NCI-H524 (cell line): ENCODE measurements around the gene LRRC27.
"Not testable (repeated sequence)": the region's sequence is repeated elsewhere in the genome, so short reads cannot be mapped to it uniquely, and the experiment has no call there.

Experiments used
- DNase-seq, 2 experiments: peaks; one replicate each; lab custom pipeline; 2025; lab: John Stamatoyannopoulos, UW

Gene LRRC27

GRCh38 chr10:132337854-132338253 lies 5.9 kb downstream of the LRRC27 start:
- not testable (repeated sequence) for DNase-seq

- no peak for DNase-seq
These were observed 6.9 kb downstream of the LRRC27 start for GRCh38 chr10:132338876-132339275.

- DNase-seq, result no peak
These were observed 7.3 kb downstream of the LRRC27 start for GRCh38 chr10:132339276-132339675.

- DNase-seq, result no peak
These were observed 9.0 kb downstream of the LRRC27 start for GRCh38 chr10:132341017-132341416.

- no peak for DNase-seq
These were observed 9.8 kb downstream of the LRRC27 start for GRCh38 chr10:132341781-132342180.

DNA sequence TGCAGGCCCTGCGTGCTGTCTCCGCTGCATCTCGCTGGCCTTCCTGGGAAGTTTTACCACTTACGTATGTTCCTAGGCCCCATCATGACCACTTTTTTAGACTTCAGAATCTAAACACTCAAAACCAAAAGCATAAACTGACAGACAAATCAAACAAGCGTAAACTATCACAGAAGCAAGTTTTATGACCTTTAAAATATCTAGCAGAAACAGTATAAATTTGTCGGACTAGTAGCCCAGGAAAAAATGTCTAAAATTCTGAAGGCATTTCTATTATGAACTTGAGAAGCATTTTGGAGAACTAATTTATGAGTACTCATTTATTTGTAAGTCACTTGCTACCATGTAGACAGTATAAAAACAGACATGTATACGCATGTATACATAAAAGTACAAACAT lies 10.6 kb downstream of the LRRC27 start:
- no peak for DNase-seq

DNA sequence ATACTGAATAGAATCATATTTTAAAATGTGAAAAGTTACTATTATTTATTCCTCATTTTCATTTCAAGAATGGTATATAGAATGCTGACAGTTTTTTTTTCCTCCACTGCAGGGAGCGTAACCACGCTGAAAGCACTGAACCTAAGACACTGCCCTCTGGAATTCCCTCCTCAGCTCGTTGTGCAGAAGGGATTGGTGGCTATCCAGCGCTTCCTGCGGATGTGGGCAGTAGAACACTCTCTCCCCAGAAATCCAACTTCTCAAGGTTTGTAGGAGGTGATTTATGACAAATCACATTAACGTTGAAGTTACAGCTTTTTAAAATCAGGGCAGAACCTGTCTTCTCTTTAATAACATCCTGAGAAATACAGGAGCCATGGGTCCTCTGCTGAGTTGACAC lies 12.4 kb downstream of the LRRC27 start:
- no peak for DNase-seq

DNA sequence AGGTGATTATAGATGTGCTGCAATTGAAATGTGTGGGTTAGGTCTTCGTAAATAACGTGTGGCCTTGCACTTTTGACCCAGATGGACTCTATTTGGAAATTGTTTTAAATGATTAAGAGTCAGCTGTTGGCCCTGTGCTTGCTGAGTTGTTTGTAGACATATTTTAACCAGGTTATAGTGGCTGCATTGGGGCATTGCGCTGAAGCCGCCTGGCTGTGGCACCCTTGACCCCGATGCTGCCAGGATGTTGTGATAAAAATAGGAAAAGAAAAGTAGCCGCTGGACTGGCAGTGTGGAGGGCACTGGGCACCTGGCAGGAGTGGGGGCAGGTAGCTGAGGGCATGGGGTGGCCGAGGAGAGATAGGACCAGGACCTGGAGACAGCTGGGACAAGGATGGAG lies 13.4 kb downstream of the LRRC27 start:
- DNase-seq, result no peak

DNA sequence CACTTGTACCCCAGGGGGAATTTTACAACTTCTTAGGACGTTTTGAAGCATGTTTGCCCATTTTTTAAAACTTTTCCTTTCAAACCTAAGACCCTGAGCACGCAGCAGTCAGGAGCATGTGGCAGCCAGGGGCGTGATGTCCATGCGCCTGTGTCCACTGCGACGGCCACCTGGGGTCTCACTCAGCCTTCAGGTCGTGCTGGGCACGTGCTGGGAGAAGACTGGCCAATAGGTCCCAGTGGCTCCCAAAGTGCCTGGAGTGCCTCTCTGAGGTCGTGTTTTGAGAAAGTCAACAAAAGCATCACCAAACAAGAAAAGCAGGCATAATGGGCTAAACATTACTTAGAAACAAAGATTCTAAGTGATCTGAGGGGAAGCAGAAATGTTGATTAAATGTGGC lies 14.8 kb downstream of the LRRC27 start:
- no peak for DNase-seq

DNA sequence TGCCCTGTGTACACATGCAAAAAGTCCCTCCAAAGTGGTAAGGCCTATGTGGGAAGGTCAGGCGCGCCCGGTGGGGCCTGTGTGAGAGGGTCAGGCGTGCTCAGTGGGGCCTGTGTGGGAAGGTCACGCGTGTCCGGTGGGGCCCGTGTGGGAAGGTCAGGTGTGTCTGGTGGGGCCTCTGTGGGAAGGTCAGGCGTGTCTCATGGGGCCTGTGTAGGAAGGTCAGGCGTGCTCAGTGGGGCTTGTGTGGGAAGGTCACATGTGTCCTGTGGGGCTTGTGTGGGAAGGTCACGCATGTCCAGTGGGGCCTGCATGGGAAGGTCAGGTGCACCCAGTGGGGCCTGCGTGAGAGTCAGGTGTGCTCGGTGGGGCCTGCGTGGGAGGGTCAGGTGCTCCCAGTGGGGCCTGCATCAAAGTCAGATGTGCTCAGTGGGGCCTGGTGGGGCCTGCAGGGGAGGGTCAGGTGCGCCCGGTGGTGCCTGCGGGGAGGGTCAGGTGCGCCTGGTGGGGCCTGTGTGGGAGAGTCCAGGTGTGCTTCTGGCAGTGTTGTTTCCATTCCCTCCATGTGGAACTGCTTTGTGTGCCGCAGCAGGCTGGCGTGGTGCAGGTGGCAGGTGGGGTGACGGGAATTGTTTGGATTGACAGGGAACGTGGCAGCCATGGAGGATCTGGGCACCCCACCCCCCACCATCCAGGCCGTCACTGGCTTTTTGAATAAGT lies 15.4 kb downstream of the LRRC27 start:
- DNase-seq, result no peak

GRCh38 chr10:132347931-132348267 lies 15.9 kb downstream of the LRRC27 start:
- DNase-seq, result no peak

DNA sequence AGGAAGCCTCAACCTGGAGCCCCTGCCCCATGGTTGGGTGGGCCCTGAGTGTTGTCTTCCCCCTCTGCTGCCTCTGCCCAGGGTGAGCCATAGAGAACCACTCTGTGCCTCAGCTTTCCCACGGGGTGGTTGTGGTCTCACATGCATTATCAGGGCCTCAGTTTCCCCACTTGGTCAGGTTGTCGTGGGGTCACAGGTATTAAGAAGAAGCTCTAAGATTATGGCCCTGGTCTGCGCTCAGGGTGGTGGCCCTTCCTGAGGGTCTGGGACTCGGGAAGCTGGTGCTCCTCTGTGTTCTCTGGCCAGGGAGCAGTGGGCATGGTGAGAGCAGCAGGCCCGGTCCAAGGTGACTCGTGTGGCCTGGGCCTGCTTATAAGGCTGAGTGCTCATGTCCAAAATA lies 17.8 kb downstream of the LRRC27 start:
- no peak for DNase-seq

DNA sequence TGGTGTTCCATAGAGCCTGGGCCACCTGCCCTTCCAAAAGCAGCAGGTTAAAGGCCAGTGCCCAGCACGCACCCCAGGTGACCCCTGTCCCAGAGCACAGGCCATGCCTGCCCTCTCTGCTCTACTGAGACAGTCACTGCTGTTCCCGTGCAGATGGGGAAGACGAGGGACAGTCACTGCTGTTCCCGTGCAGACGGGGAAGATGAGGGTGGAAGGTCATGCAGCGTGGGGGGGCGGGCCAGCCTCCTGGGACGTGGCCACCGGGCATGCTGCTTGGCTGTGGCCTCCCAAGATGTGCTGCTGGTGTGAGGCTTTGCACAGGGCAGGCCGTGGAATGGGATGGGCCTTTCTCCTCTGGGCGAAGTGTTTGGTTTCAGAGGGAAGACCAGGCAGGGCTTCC lies 18.4 kb downstream of the LRRC27 start:
- no peak for DNase-seq

DNA sequence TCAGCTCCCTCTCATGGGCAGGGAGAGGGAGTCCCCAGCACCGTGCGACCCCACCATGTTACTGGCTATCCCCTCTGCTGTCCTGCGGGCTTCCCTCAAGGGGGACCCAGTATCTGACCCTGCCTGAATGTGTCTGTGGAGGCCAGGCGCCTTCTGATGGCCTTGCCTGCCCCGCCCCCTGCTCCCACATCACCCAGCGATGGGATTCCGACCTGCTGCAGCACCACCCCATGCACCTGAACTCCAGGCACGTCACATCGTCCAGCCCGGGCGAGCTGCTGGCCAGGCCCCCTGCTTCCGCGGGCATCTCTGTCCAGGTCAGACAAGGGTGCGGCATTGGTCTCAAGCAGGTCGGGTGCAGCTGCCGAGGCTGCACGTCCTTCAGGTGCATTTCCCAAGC lies 19.0 kb downstream of the LRRC27 start:
- no peak for DNase-seq

DNA sequence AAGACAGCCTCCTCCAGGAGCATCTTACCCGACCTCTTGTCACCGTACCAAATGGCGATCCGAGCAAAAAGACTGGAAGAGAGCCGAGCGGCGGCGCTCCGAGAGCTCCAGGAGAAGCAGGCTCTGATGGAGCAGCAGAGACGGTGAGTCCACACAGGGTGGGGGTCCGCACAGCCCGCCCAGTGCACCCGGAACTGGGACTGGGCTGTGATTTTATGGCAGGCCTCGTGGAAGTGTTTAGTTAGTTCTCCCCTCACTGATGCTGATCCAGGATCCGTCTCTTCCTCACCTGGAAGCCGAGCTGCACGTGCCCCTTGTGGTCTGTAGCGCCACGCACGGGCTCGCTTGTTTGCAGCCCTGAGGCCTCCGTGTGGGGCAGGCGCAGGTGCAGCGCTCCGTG lies 19.6 kb downstream of the LRRC27 start:
- DNase-seq, result no peak

- peak in 1 of 2 experiments; percentile 17 for DNase-seq
These were observed 20.7 kb downstream of the LRRC27 start for GRCh38 chr10:132352462-132353308.

GRCh38 chr10:132353456-132354355 lies 21.7 kb downstream of the LRRC27 start:
- no peak for DNase-seq

DNA sequence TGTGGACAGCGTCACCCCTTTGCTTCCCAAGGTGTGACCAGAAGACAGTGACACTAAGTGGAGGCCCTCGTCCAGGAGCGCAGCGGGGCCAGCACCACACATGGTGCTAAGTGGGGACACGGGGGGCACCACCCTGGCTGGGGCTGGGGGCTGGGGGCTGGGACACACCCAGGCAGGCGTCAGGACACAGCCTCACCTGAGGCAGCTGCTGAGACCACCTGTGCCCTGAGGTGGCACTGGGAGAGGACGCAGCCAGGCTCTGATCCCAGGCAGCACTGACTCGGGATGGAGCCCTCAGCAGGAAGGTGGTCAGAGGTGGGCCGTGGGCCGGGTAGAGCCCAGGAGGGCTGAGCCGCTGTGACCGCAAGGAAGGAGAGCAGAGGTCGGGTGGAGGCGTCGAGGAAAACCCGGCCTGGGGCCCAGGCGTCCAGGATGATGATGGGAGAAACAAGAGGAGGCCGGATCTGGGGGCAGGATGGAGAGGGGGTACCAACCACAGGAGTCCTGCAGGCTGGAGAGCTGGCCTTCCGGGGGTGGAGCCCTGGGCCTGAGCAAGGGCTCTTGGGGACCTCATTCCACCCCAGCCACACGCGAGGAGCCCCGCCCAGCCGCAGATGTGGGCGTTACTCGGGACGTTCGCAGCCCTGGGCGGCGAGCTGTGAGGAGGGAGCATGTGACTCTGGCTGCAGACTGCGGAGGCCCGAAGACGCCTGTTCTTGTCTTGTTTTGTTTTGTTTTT lies 22.5 kb downstream of the LRRC27 start:
- no peak for DNase-seq

DNA sequence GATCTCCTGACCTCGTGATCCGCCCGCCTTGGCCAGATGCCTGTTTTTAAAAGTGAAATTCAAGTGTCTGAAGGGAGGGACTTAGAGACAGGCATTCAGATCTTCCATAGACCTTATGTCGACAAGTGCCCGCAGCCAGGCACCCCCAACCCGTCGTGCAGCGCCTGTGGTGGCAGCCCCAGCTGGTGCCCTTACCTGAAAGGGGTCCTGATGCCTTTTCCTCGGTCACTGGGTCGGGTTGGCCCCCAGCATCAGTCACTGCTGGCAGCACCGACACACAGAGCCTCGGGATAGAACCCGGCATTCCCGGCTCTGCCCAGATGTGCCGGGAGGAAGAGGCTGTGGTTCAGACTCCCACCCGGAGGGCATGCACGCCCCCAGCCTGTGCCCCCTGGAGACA lies 23.3 kb downstream of the LRRC27 start:
- no peak for DNase-seq

DNA sequence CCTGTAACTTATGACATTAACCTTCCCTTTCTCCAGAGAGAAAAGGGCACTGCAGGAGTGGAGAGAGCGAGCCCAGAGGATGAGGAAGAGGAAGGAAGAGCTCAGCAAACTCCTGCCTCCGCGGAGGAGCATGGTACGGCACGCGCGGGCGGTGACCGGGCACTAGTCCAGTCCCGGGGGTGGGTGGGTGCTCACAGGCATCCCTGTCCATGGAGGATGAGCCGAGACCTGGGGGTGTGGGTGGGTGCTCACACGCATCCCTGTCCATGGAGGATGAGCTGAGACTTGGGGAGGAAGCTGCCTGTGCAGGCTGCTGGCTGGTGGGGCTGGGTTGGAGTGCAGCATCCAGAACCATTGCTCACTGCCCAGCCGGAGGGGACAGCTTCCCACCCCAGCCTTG lies 23.8 kb downstream of the LRRC27 start:
- no peak for DNase-seq

GRCh38 chr10:132356621-132357195 lies 24.7 kb downstream of the LRRC27 start:
- DNase-seq, result no peak
